Dendritic cell treated with granulocyte-macrophage colony-stimulating factor and Interleukin-4, amounts not matched to agents 40 ng/mL and 50 ng/mL, for 4 days (primary cell): ENCODE results near the gene PDE2A.

ENCODE experiments used
- H3K27ac Mint-ChIP-seq: one replicate; pipeline ENCODE4 v1.8.0; 2022; ENCODE audit warnings: mild to moderate bottlenecking, mixed read lengths
- H3K27me3 Mint-ChIP-seq: one replicate; pipeline ENCODE4 v1.8.0; 2022; ENCODE audit warnings: mild to moderate bottlenecking, mixed read lengths
- H3K36me3 Mint-ChIP-seq: one replicate; pipeline ENCODE4 v1.8.0; 2022; ENCODE audit warnings: low read depth, mixed read lengths
- H3K4me1 Mint-ChIP-seq: one replicate; pipeline ENCODE4 v1.8.0; 2022; ENCODE audit warnings: low read depth, mixed read lengths
- H3K4me3 Mint-ChIP-seq: one replicate; pipeline ENCODE4 v1.8.0; 2022; ENCODE audit warnings: mild to moderate bottlenecking, moderate library complexity, mixed read lengths
- H3K9me3 Mint-ChIP-seq: one replicate; pipeline ENCODE4 v1.8.0; 2022; ENCODE audit warnings: mixed read lengths
- intact Hi-C: fragments of 100-400 bp; cut with micrococcal nuclease; formaldehyde crosslinking; loops from one replicate; pipeline ENCODE4 v1.15.0; 2022

PDE2A gene

DNA sequence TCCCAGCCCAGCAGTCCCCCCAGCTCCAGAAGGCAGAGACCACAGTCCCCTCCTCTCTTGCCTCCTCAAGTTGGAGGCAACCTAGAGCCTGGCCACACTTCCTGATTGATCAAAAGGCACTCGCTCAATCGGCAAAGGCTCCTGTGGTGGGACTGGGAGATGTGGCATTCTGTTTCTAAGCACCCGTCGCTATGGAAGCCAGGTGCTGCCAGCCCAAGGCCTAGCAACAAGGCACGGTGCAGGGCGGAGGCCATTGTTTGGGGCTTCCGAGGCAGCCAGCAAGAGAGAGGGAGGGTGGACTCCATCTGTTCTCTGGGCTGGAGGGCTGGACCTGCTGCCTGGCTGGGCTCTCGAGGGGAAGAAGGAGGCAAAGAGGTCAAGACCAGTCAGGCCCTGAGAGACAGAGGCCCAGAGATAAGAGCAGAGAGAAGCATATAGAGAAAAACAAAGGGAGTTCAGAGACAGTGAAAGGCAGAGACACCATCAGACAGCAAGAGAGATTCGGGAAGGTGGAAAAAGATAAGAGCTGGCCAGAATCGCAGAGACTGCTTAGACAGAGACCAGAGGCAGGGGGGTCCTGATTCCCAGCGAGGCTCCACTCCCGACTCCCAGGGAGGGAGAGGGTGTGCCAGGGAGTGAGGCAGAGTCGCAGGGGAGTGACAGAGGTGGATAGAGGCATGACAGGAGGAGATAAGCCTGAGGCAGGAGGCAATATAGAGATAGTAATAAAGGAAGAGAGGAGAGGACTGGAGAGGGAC lies 21.2 kb downstream of the PDE2A start:
- Mint-ChIP-seq H3K27me3 (peaks cover 46% of the 10 kb centered on the region), H3K9me3 (no peaks in the 10 kb centered on the region)

DNA sequence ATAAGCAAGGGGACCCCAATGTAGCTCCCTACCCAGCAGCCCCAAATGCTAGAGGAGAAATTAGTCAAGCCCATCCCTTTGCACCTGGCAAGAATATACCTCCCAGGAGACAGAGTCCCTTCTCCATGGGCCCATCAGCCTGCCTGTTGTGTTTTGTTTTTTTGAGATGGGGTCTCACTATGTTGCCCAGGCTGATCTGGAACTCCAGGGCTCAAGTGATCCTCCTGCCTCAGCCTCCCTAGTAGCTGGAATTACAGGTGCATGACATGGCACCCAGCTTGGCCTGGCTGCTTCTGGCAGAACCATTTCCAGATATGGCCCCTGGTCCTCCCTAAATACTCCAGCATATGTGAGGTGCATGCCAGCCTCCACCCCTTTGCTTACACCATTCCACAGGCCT lies 22.1 kb downstream of the PDE2A start:
- no peaks in the 10 kb centered on the region for H3K9me3 Mint-ChIP-seq
- H3K4me3 Mint-ChIP-seq = no peak overlapping the region
- intact Hi-C loops = no loop called here
- no peaks in the 10 kb centered on the region for H3K36me3 Mint-ChIP-seq
- H3K4me1 Mint-ChIP-seq = no peaks in the 10 kb centered on the region
- H3K27ac Mint-ChIP-seq = no peak overlapping the region
- H3K27me3 Mint-ChIP-seq = peaks cover 43% of the 10 kb centered on the region

More for the DNA sequence above, 21.2 kb downstream of the PDE2A start:
- intact Hi-C loops = no loop called here
- no peaks in the 10 kb centered on the region for H3K4me1 Mint-ChIP-seq
- no peak overlapping the region for H3K4me3 Mint-ChIP-seq
- no peaks in the 10 kb centered on the region for H3K36me3 Mint-ChIP-seq
- H3K27ac Mint-ChIP-seq = no peak overlapping the region

DNA sequence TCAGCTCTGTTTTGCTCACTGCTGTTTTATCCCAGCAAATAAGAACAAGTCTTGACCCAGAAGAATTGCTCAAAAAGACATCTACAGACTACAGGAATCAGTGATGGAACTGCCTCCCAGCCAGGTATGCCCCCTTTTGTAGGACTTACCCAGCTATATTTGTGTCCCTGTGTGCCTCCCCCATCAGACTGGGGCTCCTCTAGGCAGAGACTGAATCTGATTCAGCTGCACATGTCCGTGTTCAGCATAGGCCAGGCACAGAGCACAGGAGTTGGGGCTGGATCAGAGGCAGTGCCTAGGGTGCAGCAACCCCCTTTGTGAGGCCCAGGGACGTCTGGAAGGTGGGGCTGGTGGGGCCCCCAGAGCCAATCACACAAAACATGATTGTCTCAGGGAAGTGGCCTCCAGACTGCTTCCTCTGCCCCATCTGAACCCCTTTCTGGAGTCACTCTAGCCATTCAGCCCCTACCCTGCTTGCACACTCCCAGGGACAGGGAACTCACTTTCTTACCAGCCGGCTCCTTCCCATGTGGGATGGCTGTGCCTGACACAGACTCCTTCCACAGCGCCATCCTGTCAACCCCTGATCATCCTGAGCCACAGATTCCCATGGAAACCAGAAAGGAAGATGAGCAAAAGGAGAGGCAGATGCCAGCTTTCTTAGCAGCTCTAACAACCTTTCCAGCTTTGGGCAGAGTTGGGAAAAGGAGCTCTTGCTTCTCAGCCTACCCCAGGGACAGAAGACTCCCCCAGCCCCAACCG lies 24.8 kb downstream of the PDE2A start:
- intact Hi-C loops = no loop called here
- H3K9me3 Mint-ChIP-seq = no peaks in the 10 kb centered on the region
- H3K36me3 Mint-ChIP-seq = no peaks in the 10 kb centered on the region
- H3K27me3 Mint-ChIP-seq = peaks cover 35% of the 10 kb centered on the region
- no peak overlapping the region for H3K27ac Mint-ChIP-seq
- H3K4me3 Mint-ChIP-seq = no peak overlapping the region
- no peaks in the 10 kb centered on the region for H3K4me1 Mint-ChIP-seq

DNA sequence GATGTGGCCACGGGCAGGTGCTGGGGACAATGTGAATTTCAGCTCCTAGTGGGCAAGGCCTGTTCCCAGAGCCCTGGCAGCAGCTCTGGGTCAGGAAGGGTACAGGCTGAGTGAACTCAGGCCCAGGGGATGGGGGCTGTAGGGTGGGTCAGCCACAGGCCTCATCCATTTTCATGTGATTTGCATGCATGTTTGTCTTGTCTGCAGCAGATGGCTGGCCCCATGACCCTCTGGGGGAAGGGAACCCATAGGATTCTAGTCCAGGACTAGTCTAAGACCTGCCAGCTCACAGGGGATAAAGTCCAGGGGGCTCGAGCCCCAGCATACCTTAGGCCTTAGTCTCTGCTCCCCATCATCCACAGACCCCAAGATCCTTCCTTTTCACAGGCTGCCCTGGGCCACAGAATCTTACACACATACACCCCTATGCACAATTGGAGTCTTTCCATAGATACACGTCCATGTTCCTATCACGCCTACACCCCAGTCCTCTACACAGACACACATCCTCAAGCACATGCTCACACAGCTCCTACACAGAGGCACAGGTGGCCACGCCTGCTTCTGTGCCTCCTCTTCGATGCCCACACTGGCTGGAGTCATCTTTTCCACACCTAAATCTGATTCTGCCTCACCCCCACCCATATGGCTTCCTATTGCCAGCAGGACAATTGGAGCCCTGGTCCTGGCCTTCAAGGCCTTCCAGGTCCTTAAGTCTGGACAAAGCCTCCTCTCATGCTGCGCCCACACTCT lies 25.7 kb downstream of the PDE2A start:
- Mint-ChIP-seq H3K4me1 (peaks cover 3% of the 10 kb centered on the region), H3K9me3 (no peaks in the 10 kb centered on the region), H3K4me3 (no peak overlapping the region), H3K27me3 (peaks cover 42% of the 10 kb centered on the region), H3K27ac (no peak overlapping the region), H3K36me3 (no peaks in the 10 kb centered on the region)
- intact Hi-C loops = no loop called here

DNA sequence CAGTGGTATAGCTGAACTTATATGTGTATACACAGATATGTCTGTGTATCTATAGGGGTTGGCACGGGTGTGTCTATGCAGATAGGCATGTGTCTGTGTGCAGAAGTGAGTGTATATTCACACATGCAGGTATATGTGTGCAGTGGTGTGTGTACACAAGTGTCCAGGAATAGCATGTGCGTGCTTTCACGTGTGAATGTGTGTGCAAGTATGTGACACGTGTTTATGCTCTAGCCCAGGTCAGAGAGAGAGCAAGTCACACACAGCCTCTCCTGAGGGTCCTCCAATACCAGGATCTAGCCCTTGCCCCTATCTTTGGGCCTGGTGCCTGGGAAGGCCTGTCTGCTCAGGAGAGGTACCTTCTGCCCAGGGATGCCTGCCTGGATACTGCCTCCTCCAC lies 26.3 kb downstream of the PDE2A start:
- Mint-ChIP-seq H3K9me3 (no peaks in the 10 kb centered on the region), H3K36me3 (no peaks in the 10 kb centered on the region), H3K27ac (no peak overlapping the region), H3K4me1 (peaks cover 7% of the 10 kb centered on the region), H3K27me3 (peaks cover 39% of the 10 kb centered on the region), H3K4me3 (no peak overlapping the region)
- intact Hi-C loops = no loop called here

DNA sequence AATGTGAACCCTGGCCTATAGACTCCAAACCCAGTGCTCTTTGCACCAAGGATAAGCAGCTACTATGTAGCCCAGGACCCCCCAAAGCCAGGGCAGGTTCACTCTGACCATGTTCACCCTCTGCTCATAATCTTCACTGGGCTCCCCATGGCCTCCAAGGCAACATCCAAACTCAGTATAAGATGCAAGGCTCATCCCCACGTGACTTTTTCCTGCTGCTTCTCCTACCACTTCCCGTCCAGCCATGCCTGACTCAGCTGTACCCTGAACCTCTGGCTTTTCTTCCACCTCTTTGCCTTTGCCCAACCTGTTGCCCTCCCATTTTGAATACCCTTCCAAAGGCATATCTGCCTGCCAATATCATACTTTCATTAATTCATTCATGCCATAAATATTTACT lies 27.8 kb downstream of the PDE2A start:
- Mint-ChIP-seq H3K4me1 (peaks cover 7% of the 10 kb centered on the region), H3K36me3 (no peaks in the 10 kb centered on the region), H3K27ac (no peak overlapping the region), H3K4me3 (no peak overlapping the region), H3K27me3 (peaks cover 39% of the 10 kb centered on the region), H3K9me3 (no peaks in the 10 kb centered on the region)
- intact Hi-C loops = no loop called here

DNA sequence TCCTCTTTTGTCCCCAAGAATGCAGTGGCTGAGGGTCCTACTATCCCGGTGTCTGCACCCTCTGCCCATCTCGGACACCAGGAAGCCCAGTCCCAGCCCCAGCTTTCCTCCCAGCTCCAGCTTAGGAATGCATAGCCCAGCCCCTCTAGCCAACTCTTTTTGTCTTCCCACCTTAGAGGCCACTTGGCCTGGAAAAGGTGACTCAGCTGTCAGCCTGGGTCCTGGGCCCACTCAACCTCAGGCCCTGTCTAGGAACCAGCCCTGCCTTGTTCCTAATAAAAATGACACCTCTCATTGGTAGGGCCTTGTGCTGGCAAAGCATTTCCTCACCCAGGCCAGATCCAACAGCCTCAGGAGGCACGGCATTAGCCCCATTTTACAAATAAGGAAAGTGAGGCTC lies 28.2 kb downstream of the PDE2A start:
- intact Hi-C loops = no loop called here
- H3K4me3 Mint-ChIP-seq = no peak overlapping the region
- H3K36me3 Mint-ChIP-seq = no peaks in the 10 kb centered on the region
- H3K9me3 Mint-ChIP-seq = no peaks in the 10 kb centered on the region
- no peak overlapping the region for H3K27ac Mint-ChIP-seq
- H3K27me3 Mint-ChIP-seq = peaks cover 39% of the 10 kb centered on the region
- peaks cover 7% of the 10 kb centered on the region for H3K4me1 Mint-ChIP-seq

DNA sequence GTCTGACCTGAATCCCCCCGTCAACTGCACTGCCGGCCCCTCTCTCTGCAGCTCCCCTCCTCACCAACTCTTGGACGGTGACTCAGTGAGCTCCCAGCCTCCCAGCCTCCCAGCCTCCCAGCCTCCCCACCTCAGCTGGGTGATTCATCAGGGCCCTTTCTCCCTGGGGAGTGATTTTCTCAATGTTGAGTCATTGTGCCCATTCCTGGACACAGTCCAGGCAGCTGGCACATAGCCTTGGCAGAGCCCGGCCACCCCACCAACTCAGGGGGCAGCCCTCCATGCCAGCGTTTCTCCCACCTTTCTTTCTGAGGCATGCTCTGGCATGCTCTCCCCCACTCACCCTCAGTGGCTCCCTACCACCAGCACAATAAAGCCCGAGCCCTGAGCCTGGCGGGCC lies 30.7 kb downstream of the PDE2A start:
- intact Hi-C loops = loop anchor here (1.0 to 5.0 kb wide), 3 partner anchors 59 to 171 kb away; no protein-coding TSS in a partner anchor
- Mint-ChIP-seq H3K36me3 (no peaks in the 10 kb centered on the region), H3K9me3 (no peaks in the 10 kb centered on the region), H3K27me3 (peaks cover 22% of the 10 kb centered on the region), H3K27ac (peak overlapping the region; percentile 13), H3K4me1 (peaks cover 7% of the 10 kb centered on the region), H3K4me3 (no peak overlapping the region)

DNA sequence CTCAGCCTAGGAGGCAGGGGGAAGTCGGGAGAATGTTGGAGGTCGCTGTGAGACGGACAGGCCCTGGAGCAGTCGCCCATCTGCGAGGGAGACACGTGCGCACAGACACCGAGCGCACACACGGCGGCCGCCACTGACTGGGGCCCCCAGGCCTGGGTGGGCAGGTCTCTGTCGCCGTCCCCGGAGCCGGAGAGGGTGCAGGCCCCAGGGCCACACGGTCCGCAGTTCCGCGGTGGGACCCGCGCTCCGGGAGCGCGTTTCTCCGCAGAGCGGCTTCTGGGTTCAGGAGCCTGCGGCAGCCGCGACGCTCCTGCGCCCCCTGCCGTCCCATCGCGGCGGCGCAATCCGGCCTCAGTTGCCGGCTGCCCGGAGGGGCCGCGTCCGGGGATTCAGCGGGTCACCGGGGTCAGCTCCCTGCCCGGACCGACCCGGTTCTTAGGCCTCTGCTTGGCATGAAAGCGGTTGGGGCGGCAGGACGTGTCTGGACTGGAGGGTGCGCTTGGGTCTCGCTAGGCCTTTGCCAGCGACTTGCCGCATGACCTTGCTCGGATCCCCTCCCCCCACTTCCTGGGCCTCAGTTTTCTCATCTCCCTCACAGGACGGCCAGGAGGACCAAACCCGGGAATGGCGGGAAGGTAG lies 31.2 kb downstream of the PDE2A start:
- H3K27me3 Mint-ChIP-seq = peaks cover 28% of the 10 kb centered on the region
- H3K4me1 Mint-ChIP-seq = peaks cover 7% of the 10 kb centered on the region
- intact Hi-C loops = loop anchor here (1.0 to 5.0 kb wide), 3 partner anchors 58 to 171 kb away; no protein-coding TSS in a partner anchor
- H3K36me3 Mint-ChIP-seq = no peaks in the 10 kb centered on the region
- H3K4me3 Mint-ChIP-seq = no peak overlapping the region
- H3K9me3 Mint-ChIP-seq = no peaks in the 10 kb centered on the region
- no peak overlapping the region for H3K27ac Mint-ChIP-seq

DNA sequence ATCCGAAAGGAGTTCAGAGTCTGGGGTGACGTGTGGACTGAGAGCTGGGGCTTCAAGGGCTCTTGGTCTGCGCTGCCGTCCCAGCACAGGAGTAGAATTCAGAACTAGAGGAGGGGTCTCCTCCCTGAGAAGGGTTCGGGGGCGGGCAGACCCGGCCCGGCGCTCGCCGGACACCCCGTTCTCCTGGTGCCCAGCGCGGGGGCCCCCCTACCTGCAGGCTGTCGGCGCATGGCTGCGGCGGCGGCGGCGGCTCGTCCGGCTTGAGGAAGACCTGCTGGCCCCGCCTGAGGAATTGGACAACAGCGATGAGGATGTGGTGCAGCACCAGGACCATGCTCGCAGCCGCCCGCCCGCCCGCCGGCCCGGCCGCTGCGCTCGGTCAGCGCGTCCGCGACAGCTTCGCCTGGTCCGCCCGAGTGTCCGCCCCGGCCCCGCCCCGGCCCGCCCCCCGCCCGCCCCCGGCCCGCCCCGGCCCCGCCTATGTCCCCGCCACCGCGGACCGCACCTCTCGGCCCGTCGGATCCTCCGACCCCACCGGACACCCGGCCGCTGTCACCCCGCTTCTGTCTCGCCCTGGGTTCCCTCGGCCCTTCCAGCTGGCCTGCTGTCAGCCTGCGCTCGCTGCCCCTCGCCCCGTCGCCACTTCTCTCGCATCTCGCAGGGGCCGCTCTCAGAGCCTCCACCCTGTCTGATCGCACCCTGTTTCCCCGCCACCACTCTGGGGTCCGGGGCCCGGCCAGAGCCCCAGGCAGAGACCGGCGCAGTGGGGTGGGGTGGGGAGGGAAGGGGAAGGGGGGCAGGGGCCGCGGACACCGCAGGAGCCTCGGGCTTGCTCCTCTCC lies 32.0 kb downstream of the PDE2A start:
- Mint-ChIP-seq H3K9me3 (no peaks in the 10 kb centered on the region), H3K27ac (no peak overlapping the region), H3K4me1 (peaks cover 7% of the 10 kb centered on the region), H3K4me3 (peak overlapping the region; percentile 44), H3K36me3 (no peaks in the 10 kb centered on the region), H3K27me3 (peaks cover 35% of the 10 kb centered on the region)
- intact Hi-C loops = loop anchor here (2.0 to 5.0 kb wide), 2 partner anchors 57 to 170 kb away; no protein-coding TSS in a partner anchor

DNA sequence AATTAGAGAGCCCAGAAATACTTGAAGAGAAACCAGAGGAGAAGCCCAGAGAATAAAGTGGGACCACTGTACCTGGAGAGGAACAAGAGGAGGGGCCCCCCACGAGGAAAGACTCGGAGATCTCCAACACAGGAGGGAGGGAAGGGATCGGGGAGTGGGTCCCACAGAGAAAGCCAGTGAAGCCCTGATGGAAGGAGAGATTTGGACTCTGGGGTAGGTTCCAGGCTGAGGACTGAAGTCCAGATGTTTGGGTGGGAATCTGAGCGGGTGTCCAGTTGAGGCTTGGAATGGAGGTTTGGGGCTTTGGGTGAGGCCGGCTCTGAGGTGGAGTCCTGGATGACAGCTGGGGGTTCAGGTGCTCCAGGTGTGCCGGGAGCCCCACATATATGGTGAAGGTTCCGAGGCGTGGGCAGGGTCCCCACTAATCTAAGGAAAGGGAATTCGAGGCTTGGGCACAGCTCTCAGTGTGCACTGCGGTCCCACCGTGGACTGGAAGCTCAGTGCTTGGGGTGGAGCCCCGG lies 32.6 kb downstream of the PDE2A start:
- H3K9me3 Mint-ChIP-seq = no peaks in the 10 kb centered on the region
- no peak overlapping the region for H3K4me3 Mint-ChIP-seq
- H3K27ac Mint-ChIP-seq = no peak overlapping the region
- intact Hi-C loops = loop anchor here (2.0 to 5.0 kb wide), 2 partner anchors 57 to 169 kb away; no protein-coding TSS in a partner anchor
- H3K36me3 Mint-ChIP-seq = no peaks in the 10 kb centered on the region
- peaks cover 39% of the 10 kb centered on the region for H3K27me3 Mint-ChIP-seq
- peaks cover 7% of the 10 kb centered on the region for H3K4me1 Mint-ChIP-seq

DNA sequence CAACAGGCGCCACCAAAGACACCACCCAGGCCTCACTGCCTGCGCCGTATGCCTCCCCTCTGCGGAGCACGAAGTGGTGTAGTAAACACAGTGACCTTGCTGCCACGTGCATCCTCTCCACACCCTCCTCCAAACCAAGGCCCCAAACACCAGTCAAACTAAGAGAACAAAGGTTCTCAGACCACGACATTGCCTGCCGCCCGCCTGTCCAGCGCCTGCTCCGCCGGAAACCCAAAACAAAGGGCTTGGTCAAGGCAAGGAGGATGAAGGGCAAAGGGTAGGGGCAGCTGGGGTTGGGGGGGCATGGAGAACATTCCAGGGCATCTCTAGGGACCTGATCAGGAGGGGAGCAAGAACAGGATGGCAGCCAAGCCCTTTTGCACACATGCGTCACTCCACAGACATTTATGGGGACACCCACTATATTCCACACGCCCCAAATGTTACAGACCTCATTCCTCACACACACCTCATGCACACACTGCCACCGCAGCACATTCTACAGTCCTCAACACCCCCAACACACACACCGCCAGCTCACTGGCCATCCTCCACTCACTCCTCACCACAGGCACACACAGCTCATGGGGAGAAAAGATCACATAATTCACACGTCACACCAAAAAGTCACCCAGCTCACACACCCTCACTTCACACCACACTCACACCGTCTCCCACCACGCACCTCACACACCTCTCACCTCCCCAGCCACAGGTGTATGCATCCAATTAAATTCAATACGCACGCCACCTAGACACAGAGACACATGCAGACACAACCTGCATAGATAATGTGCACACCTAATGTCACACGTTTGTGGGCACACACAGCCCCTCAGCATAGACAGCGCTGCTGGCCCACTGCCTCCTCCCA lies 34.5 kb downstream of the PDE2A start:
- Mint-ChIP-seq H3K4me3 (no peak overlapping the region), H3K9me3 (no peaks in the 10 kb centered on the region), H3K4me1 (peaks cover 16% of the 10 kb centered on the region), H3K36me3 (no peaks in the 10 kb centered on the region), H3K27me3 (peaks cover 47% of the 10 kb centered on the region), H3K27ac (no peak overlapping the region)
- intact Hi-C loops = loop anchor here (1.0 to 5.0 kb wide), 2 partner anchors 26 to 167 kb away; no protein-coding TSS in a partner anchor
